NK-92 treated with Interleukin-12 subunit alpha and Interleukin-12 subunit beta, amount 100 ng/mL, for 24 hours (cell line): ENCODE measurements around the gene TUB.

Experiments
- DNase-seq: peaks from one replicate; lab custom pipeline; 2025; lab: John Stamatoyannopoulos, UW

Gene TUB

GRCh38 chr11:8069771-8070170 lies 11.2 kb upstream of the TUB start:
- DNase-seq = no peak

- DNase-seq = no peak
Observed at GRCh38 chr11:8070417-8071115, 10.4 kb upstream of the TUB start.

- DNase-seq = no peak
Observed at GRCh38 chr11:8071616-8072581, 9.1 kb upstream of the TUB start.

- no peak for DNase-seq
Observed at GRCh38 chr11:8075119-8075726, 5.8 kb upstream of the TUB start.

- DNase-seq = no peak
Observed at GRCh38 chr11:8079111-8079675, 1.8 kb upstream of the TUB start.

- no peak for DNase-seq
Observed at GRCh38 chr11:8080069-8080670, 841 bp upstream of the TUB start.

GRCh38 chr11:8081591-8082250 lies 710 bp downstream of the TUB start:
- no peak for DNase-seq

GRCh38 chr11:8082391-8083087 lies 1.5 kb downstream of the TUB start:
- DNase-seq = no peak

- no peak for DNase-seq
Observed at GRCh38 chr11:8083088-8083395, 2.0 kb downstream of the TUB start.

GRCh38 chr11:8083871-8084281 lies 2.9 kb downstream of the TUB start:
- no peak for DNase-seq

GRCh38 chr11:8084352-8084751 lies 3.3 kb downstream of the TUB start:
- no peak for DNase-seq

- no peak for DNase-seq
Observed at GRCh38 chr11:8085011-8085645, 4.1 kb downstream of the TUB start.

- no peak for DNase-seq
Observed at GRCh38 chr11:8086001-8086479, 5.0 kb downstream of the TUB start.

GRCh38 chr11:8086571-8086970 lies 5.6 kb downstream of the TUB start:
- DNase-seq = no peak

GRCh38 chr11:8087185-8087584 lies 6.2 kb downstream of the TUB start:
- no peak for DNase-seq

GRCh38 chr11:8087756-8088155 lies 6.7 kb downstream of the TUB start:
- no peak for DNase-seq

- no peak for DNase-seq
Observed at GRCh38 chr11:8089791-8090510, 8.9 kb downstream of the TUB start.

GRCh38 chr11:8090756-8091155 lies 9.7 kb downstream of the TUB start:
- DNase-seq = no peak

GRCh38 chr11:8091721-8092120 lies 10.7 kb downstream of the TUB start:
- no peak for DNase-seq
